ENCODE data around the gene WASHC2C.
"Not testable (repeated sequence)": the region's sequence is repeated elsewhere in the genome, so short reads cannot be mapped to it uniquely, and the experiment has no call there.

DNA sequence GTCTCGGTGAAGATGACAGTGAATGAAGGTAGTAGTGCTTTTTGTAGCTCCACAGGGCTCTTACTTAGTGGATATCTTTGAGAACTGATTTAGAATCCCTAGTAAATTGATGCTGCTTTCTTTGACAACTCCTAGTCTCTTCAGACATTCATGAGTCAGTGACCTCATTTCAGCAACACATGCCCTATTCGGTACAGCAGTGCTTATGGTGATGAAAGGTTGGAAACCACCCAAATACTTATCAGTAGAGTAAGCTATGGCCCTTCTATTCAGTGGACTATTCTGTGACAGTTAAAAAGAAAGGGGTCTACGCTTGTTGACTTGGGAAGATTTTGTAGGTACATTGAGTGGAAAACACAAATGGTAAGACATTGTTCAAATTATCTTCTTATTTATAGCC lies 29.0 kb downstream of the WASHC2C start:
- TF ChIP-seq CTCF (IDR thresholded peaks at IDR 0.05; ENCODE audit: low read length); EZH2 (IDR thresholded peaks at IDR 0.05; ENCODE audit: borderline replicate concordance, low read length): not testable (repeated sequence)

Data from OCI-LY1 (cell line).